Endothelial cell of umbilical vein (primary cell): ENCODE results near the gene NEU1. TPM values are rescaled to one million over a fixed set of nuclear protein-coding genes. Genes with fewer than 3 reads are reported as not detected.
"Not testable (repeated sequence)": the region's sequence is repeated elsewhere in the genome, so short reads cannot be mapped to it uniquely, and the experiment has no call there.

Experiments used
- BruUV-seq: library from RNA; stranded (reverse); fragments of 400-500 nt; replicated peaks from 2 replicates; lab custom pipeline; 2021; lab: Mats Ljungman, UMichigan
- CTCF ChIA-PET: fragments of 300-600, 350-600 bp; sonication (Branson Sonifier 250); formaldehyde crosslinking; loops from one replicate; lab custom pipeline; 2021; ENCODE audit warnings: antibody characterized with exemption, inconsistent platforms; lab: Charles Lee
- POLR2A ChIA-PET: fragments of 300-600, 350-600 bp; sonication (Branson Sonifier 250); formaldehyde crosslinking; loops from one replicate; lab custom pipeline; 2021; ENCODE audit warnings: antibody characterized with exemption, inconsistent platforms; lab: Charles Lee
- DNase-seq: peaks from one replicate; pipeline ENCODE4 v3.0.0-alpha.2; 2011; ENCODE audit warnings: low read depth, low spot score
- FAIRE-seq: peaks from 2 replicates; lab custom pipeline; 2011; peaks lifted over from hg19 to GRCh38; lab: Jason Lieb, UNC
- H2AFZ ChIP-seq: 2 replicates; pipeline ENCODE4 v1.6.0; 2012; ENCODE audit warnings: low read depth, low read length, control low read depth, inconsistent platforms
- H3K27ac ChIP-seq: 2 replicates; pipeline ENCODE4 v1.5.1; 2011; ENCODE audit warnings: low read depth, mild to moderate bottlenecking, control low read depth, low read length, moderate library complexity; ENCODE audit not compliant: insufficient read depth
- H3K27me3 ChIP-seq, 2 experiments: 2 replicates each; pipeline versions ENCODE4 v1.6.0 to v1.6.1; 2011; ENCODE audit warnings: low read length in 2 of 2, mixed read lengths in 1 of 2; ENCODE audit not compliant: control insufficient read depth in 2 of 2, insufficient read depth in 2 of 2
- H3K36me3 ChIP-seq, 2 experiments: 2 replicates in 1 of 2; 3 replicates in 1 of 2; pipeline ENCODE4 v1.5.1; 2011; ENCODE audit warnings: low read length in 2 of 2, mild to moderate bottlenecking in 1 of 2, moderate library complexity in 1 of 2; ENCODE audit not compliant: control insufficient read depth in 2 of 2, insufficient read depth in 2 of 2; ENCODE audit errors: extremely low read depth in 1 of 2
- H3K4me1 ChIP-seq: 3 replicates; pipeline ENCODE4 v1.5.1; 2011; ENCODE audit warnings: mild to moderate bottlenecking, low read length; ENCODE audit not compliant: control insufficient read depth, insufficient read depth; ENCODE audit errors: extremely low read depth
- H3K4me2 ChIP-seq: 2 replicates; pipeline ENCODE4 v1.6.1; 2011; ENCODE audit warnings: low read length, control low read depth, mixed read lengths; ENCODE audit not compliant: insufficient read depth
- H3K4me3 ChIP-seq, 3 experiments: fragments of 200-600 bp in 1 of 3; sonication (generic), shearing (Covaris generic) in 1 of 3; replicated peaks in 1 of 3; 2 replicates each; pipeline ENCODE4 v1.5.1; 2011 to 2016; ENCODE audit warnings: control low read depth in 3 of 3, low read length in 3 of 3, mild to moderate bottlenecking in 2 of 3, inconsistent platforms in 1 of 3, low read depth in 1 of 3, moderate library complexity in 1 of 3; ENCODE audit not compliant: insufficient read depth in 1 of 3
- H3K79me2 ChIP-seq: 2 replicates; pipeline ENCODE4 v1.6.0; 2012; ENCODE audit warnings: low read length, inconsistent platforms; ENCODE audit not compliant: control insufficient read depth, insufficient read depth
- H3K9ac ChIP-seq: replicated peaks from 2 replicates; pipeline ENCODE3; 2011; ENCODE audit warnings: low read length, control low read depth; ENCODE audit not compliant: insufficient read depth; ENCODE audit errors: extremely low read depth
- H3K9me1 ChIP-seq: replicated peaks from 3 replicates; pipeline ENCODE4 v1.6.0; 2011; ENCODE audit warnings: mild to moderate bottlenecking, low read length; ENCODE audit not compliant: control insufficient read depth, insufficient read depth; ENCODE audit errors: extremely low read depth
- H3K9me3 ChIP-seq: replicated peaks from 2 replicates; pipeline ENCODE4 v1.5.1; 2012; ENCODE audit warnings: low read length, inconsistent platforms; ENCODE audit not compliant: control insufficient read depth, insufficient read depth
- H4K20me1 ChIP-seq: replicated peaks from 2 replicates; pipeline ENCODE3; 2011; ENCODE audit warnings: mild to moderate bottlenecking, low read length; ENCODE audit not compliant: control insufficient read depth, insufficient read depth; ENCODE audit errors: extremely low read depth
- CTCF ChIP-seq, 2 donors: IDR thresholded peaks; 1 replicate in 1 of 2; 2 replicates in 1 of 2; pipeline ENCODE4 v1.5.1; 2011; ENCODE audit warnings: low read length in 2 of 2, mild to moderate bottlenecking in 2 of 2, moderate library complexity in 2 of 2, control low read depth in 1 of 2, inconsistent platforms in 1 of 2, low read depth in 1 of 2; ENCODE audit not compliant: insufficient read depth in 1 of 2; ENCODE audit errors: extremely low read depth in 1 of 2
- EZH2 ChIP-seq: IDR thresholded peaks from 2 replicates; pipeline ENCODE4 v1.6.1; 2012; ENCODE audit warnings: borderline replicate concordance, low read depth, mild to moderate bottlenecking, moderate library complexity, low read length, inconsistent platforms; ENCODE audit not compliant: severe bottlenecking
- FOS ChIP-seq: IDR thresholded peaks from 2 replicates; pipeline ENCODE4 v1.6.1; 2011; ENCODE audit warnings: mild to moderate bottlenecking, low read length, moderate library complexity, borderline replicate concordance; ENCODE audit not compliant: insufficient read depth
- GATA2 ChIP-seq: IDR thresholded peaks from 2 replicates; pipeline ENCODE4 v1.7.0; 2011; ENCODE audit warnings: low read depth, mild to moderate bottlenecking, moderate library complexity, mixed read lengths, low read length; ENCODE audit not compliant: insufficient read length, insufficient read depth
- JUN ChIP-seq: IDR thresholded peaks from 2 replicates; pipeline ENCODE4 v1.6.1; 2011; ENCODE audit warnings: borderline replicate concordance, low read depth; ENCODE audit not compliant: insufficient read length, insufficient read depth
- MAX ChIP-seq: IDR thresholded peaks from 2 replicates; pipeline ENCODE4 v1.6.1; 2011; ENCODE audit not compliant: insufficient read depth, insufficient read length
- MYC ChIP-seq: IDR thresholded peaks from one replicate; pipeline ENCODE4 v1.6.1; 2011; ENCODE audit warnings: mild to moderate bottlenecking, low read depth, low read length
- POLR2A ChIP-seq: IDR thresholded peaks from 2 replicates; pipeline ENCODE4 v1.6.1; 2012; ENCODE audit warnings: low read depth, mild to moderate bottlenecking, control low read depth, low read length
- POLR2AphosphoS5 ChIP-seq: IDR thresholded peaks from 2 replicates; pipeline ENCODE4 v1.6.1; 2012; ENCODE audit warnings: low read depth, mild to moderate bottlenecking, control low read depth, low read length, moderate library complexity; ENCODE audit not compliant: insufficient read depth
- dilution Hi-C: fragments of 300-500 bp; cut with MboI; formaldehyde crosslinking; loops from one replicate; pipeline ENCODE4 v1.15.0; 2019; ENCODE audit warnings: low sequenced_read_pairs; ENCODE audit not compliant: extremely low pct_ligation_motif_present
- intact Hi-C: fragments of 100-400 bp; cut with micrococcal nuclease; formaldehyde crosslinking; loops from one replicate; pipeline ENCODE4 v1.10.0; 2022
- polyA plus RNA-seq, 4 experiments: library from polyadenylated mRNA; depleted of rRNA in 3 of 4; stranded (reverse) in 3 of 4; unstranded in 1 of 4; fragments of >200 nt; gene quantifications; 2 replicates each; pipeline versions ENCODE4 v1.2.1 to v1.2.3, GENCODE V29; 2011 to 2012; ENCODE audit warnings: missing spikeins in 1 of 4
- total RNA-seq: library from RNA; stranded (reverse); gene quantifications from 2 replicates; pipeline ENCODE4 v1.2.3, GENCODE V29; 2021

The NEU1 gene
- total and polyA plus RNA-seq, 2 donors (not counting 3 experiments of a cell fraction or from before 2014, with no cell fraction given), result 62.8 to 111 TPM

- intact Hi-C loops, DNase-seq, H3K4me1 ChIP-seq, H3K27ac ChIP-seq, POLR2A ChIA-PET, BruUV-seq, dilution Hi-C loops, FAIRE-seq, H3K4me3 ChIP-seq, H3K27me3 ChIP-seq, H3K9me3 ChIP-seq, H2AFZ ChIP-seq, H3K9ac ChIP-seq, CTCF ChIA-PET, H3K79me2 ChIP-seq, H3K4me2 ChIP-seq, H3K9me1 ChIP-seq, H3K36me3 ChIP-seq, H4K20me1 ChIP-seq: not testable (repeated sequence)
These were observed 10.5 kb downstream of the NEU1 start for GRCh38 chr6:31851980-31852718.

- Histone ChIP-seq H3K79me2 (no peaks in the 10 kb centered on the region), H3K27ac (no peak overlapping the region), H3K9ac (no peak overlapping the region), H3K4me3 (no peak overlapping the region), H3K9me3 (no peaks in the 10 kb centered on the region), H3K9me1 (no peaks in the 10 kb centered on the region), H3K36me3 (no peaks in the 10 kb centered on the region), H2AFZ (no peak overlapping the region), H3K4me2 (no peak overlapping the region), H3K27me3 (no peaks in the 10 kb centered on the region), H4K20me1 (no peaks in the 10 kb centered on the region), H3K4me1 (no peaks in the 10 kb centered on the region)
- CTCF ChIA-PET, result no interaction called here
- intact Hi-C loops, result no loop called here
- no TSS peak for BruUV-seq
- POLR2A ChIA-PET, result no interaction called here
- dilution Hi-C loops, result no loop called here
- no peak for TF ChIP-seq EZH2
- no peak for TF ChIP-seq MAX
- no peak for TF ChIP-seq POLR2A
- TF ChIP-seq JUN, result no peak
- no peak for TF ChIP-seq MYC
- no peak for TF ChIP-seq GATA2
- TF ChIP-seq POLR2AphosphoS5, result no peak
- no peak for TF ChIP-seq FOS
- no peak for TF ChIP-seq CTCF (IDR thresholded peaks at IDR 0.05; ENCODE audit: extremely low read depth in 1 of 2, insufficient read depth in 1 of 2, low read depth in 1 of 2, low read length in 2 of 2)
- FAIRE-seq, result no peak
- no peak for DNase-seq
These were observed 11.2 kb downstream of the NEU1 start for GRCh38 chr6:31851485-31851832.
